ENCODE results near the gene PSME2. TPM values are rescaled to one million over a fixed set of nuclear protein-coding genes. Genes with fewer than 3 reads are reported as not detected.

PSME2 gene
- total RNA-seq, 1 donor from 2014 or later: 110 TPM

DNA sequence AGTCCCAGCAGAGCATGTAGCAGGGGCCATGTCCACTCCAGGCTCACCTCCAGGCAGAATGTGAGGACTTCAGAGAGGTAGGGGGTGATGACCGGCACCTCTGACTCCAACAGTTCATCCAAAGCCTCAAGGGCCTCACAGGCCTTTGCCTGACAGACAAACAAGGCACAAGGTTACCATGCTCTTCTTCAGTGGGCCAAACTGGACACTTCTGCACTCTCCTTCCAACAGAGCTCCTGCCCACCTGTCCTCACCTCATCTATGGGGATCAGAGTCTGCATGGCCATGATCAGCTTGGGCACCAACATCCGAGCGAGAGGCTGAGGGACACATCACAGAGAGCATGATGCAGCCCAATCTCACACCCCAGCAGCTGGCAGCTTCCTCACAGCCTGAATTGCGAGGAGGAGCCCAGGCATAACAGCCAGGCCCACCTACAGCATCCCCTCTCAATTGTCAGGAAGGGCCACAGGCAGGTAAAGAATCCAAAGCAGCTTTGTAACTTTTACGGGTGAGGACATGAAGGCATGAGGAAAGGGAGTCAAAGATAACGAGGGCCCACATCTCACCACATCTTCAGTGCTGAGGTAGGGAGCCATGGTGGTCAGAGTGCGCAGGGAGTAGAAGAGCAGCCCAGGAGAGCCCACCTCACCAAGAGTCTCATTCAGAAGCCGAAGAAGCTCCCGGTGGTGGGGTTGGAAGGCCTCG lies 40.6 kb upstream of the PSME2 start:
- Histone ChIP-seq H3K4me3 (ENCODE audit: low read depth, low read length) (no peak overlapping the region), H3K27me3 (ENCODE audit: control insufficient read depth, insufficient read depth, low read length) (no peaks in the 10 kb centered on the region), H3K36me3 (ENCODE audit: control insufficient read depth, insufficient read depth, low read length) (peaks cover 3% of the 10 kb centered on the region)
- TF ChIP-seq CTCF (IDR thresholded peaks at IDR 0.05; ENCODE audit: insufficient read depth, low read length, poor library complexity, severe bottlenecking): no peak
- DNase-seq (ENCODE audit: low read depth): no peak

GRCh38 chr14:24185741-24186140 lies 39.3 kb upstream of the PSME2 start:
- no peak for DNase-seq (ENCODE audit: low read depth)
- H3K27me3 ChIP-seq (ENCODE audit: control insufficient read depth, insufficient read depth, low read length): no peaks in the 10 kb centered on the region
- H3K4me3 ChIP-seq (ENCODE audit: low read depth, low read length): no peak overlapping the region
- H3K36me3 ChIP-seq (ENCODE audit: control insufficient read depth, insufficient read depth, low read length): peaks cover 6% of the 10 kb centered on the region
- no peak for TF ChIP-seq CTCF (IDR thresholded peaks at IDR 0.05; ENCODE audit: insufficient read depth, low read length, poor library complexity, severe bottlenecking)

GRCh38 chr14:24185026-24185425 lies 38.6 kb upstream of the PSME2 start:
- DNase-seq (ENCODE audit: low read depth): no peak
- no peak for TF ChIP-seq CTCF (IDR thresholded peaks at IDR 0.05; ENCODE audit: insufficient read depth, low read length, poor library complexity, severe bottlenecking)
- Histone ChIP-seq H3K27me3 (ENCODE audit: control insufficient read depth, insufficient read depth, low read length) (no peaks in the 10 kb centered on the region), H3K36me3 (ENCODE audit: control insufficient read depth, insufficient read depth, low read length) (peaks cover 6% of the 10 kb centered on the region), H3K4me3 (ENCODE audit: low read depth, low read length) (no peak overlapping the region)

GRCh38 chr14:24184104-24184970 lies 37.9 kb upstream of the PSME2 start:
- H3K27me3 ChIP-seq (ENCODE audit: control insufficient read depth, insufficient read depth, low read length): no peaks in the 10 kb centered on the region
- H3K36me3 ChIP-seq (ENCODE audit: control insufficient read depth, insufficient read depth, low read length): peaks cover 8% of the 10 kb centered on the region
- H3K4me3 ChIP-seq (ENCODE audit: low read depth, low read length): no peak overlapping the region
- TF ChIP-seq CTCF (IDR thresholded peaks at IDR 0.05; ENCODE audit: insufficient read depth, low read length, poor library complexity, severe bottlenecking): no peak
- no peak for DNase-seq (ENCODE audit: low read depth)

GRCh38 chr14:24183014-24183481 lies 36.6 kb upstream of the PSME2 start:
- Histone ChIP-seq H3K27me3 (ENCODE audit: control insufficient read depth, insufficient read depth, low read length) (no peaks in the 10 kb centered on the region), H3K4me3 (ENCODE audit: low read depth, low read length) (no peak overlapping the region), H3K36me3 (ENCODE audit: control insufficient read depth, insufficient read depth, low read length) (peaks cover 10% of the 10 kb centered on the region)
- DNase-seq (ENCODE audit: low read depth): no peak
- no peak for TF ChIP-seq CTCF (IDR thresholded peaks at IDR 0.05; ENCODE audit: insufficient read depth, low read length, poor library complexity, severe bottlenecking)

Measured in kidney epithelial cell (primary cell).